ENCODE results near the gene INO80.
"Not testable (repeated sequence)": the region's sequence is repeated elsewhere in the genome, so short reads cannot be mapped to it uniquely, and the experiment has no call there.

INO80 gene

GRCh38 chr15:40992241-40992741, 123.8 kb downstream of the INO80 start:
- DNase-seq = no peak

GRCh38 chr15:40991355-40991754, 124.7 kb downstream of the INO80 start:
- DNase-seq = no peak

GRCh38 chr15:40990789-40991188, 125.3 kb downstream of the INO80 start:
- peak; percentile 13 for DNase-seq

- DNase-seq = no peak
Observed at GRCh38 chr15:40990080-40990479, 126.0 kb downstream of the INO80 start.

GRCh38 chr15:40988156-40988555, 127.9 kb downstream of the INO80 start:
- no peak for DNase-seq

- DNase-seq = no peak
Observed at GRCh38 chr15:40986820-40987219, 129.3 kb downstream of the INO80 start.

GRCh38 chr15:40985541-40986330, 130.3 kb downstream of the INO80 start:
- no peak for DNase-seq

GRCh38 chr15:40984964-40985363, 131.1 kb downstream of the INO80 start:
- no peak for DNase-seq

GRCh38 chr15:40984406-40984805, 131.7 kb downstream of the INO80 start:
- no peak for DNase-seq

- DNase-seq = no peak
Observed at GRCh38 chr15:40982855-40983254, 133.2 kb downstream of the INO80 start.

GRCh38 chr15:40981186-40981585, 134.9 kb downstream of the INO80 start:
- DNase-seq = no peak

GRCh38 chr15:40978562-40978961, 137.5 kb downstream of the INO80 start:
- DNase-seq = no peak

- DNase-seq = no peak
Observed at GRCh38 chr15:40978141-40978540, 137.9 kb downstream of the INO80 start.

- DNase-seq = no peak
Observed at GRCh38 chr15:40976819-40977218, 139.3 kb downstream of the INO80 start.

- no peak for DNase-seq
Observed at GRCh38 chr15:40974879-40975278, 141.2 kb downstream of the INO80 start.

- no peak for DNase-seq
Observed at GRCh38 chr15:40969363-40969762, 146.7 kb downstream of the INO80 start.

GRCh38 chr15:40968290-40969085, 147.6 kb downstream of the INO80 start:
- no peak for DNase-seq

- no peak for DNase-seq
Observed at GRCh38 chr15:40964634-40965033, 151.4 kb downstream of the INO80 start.

- DNase-seq = no peak
Observed at GRCh38 chr15:40964006-40964405, 152.1 kb downstream of the INO80 start.

- no peak for DNase-seq
Observed at GRCh38 chr15:40963201-40963600, 152.9 kb downstream of the INO80 start.

- DNase-seq = not testable (repeated sequence)
Observed at GRCh38 chr15:40962317-40962716, 153.8 kb downstream of the INO80 start.

GRCh38 chr15:40961740-40962139, 154.3 kb downstream of the INO80 start:
- not testable (repeated sequence) for DNase-seq

- DNase-seq = no peak
Observed at GRCh38 chr15:40960925-40961324, 155.2 kb downstream of the INO80 start.

Measured in stimulated activated CD4-positive, alpha-beta T cell treated with anti-CD3 and anti-CD28 coated beads, Interleukin-4, amount 100 ng/mL, for 24 hours (primary cell).